Type B pancreatic cell (in vitro differentiated cells): Measurements from ENCODE around the gene DDX1. TPM values are rescaled to one million over a fixed set of nuclear protein-coding genes. Genes with fewer than 3 reads are reported as not detected.

Experiments
- DNase-seq: peaks from one replicate; pipeline ENCODE4 v3.0.0; 2021; ENCODE audit warnings: mixed read lengths; ENCODE audit not compliant: unreplicated experiment; ENCODE audit errors: extremely low spot score
- H3K27ac Mint-ChIP-seq: 2 replicates; pipeline ENCODE4 v1.8.0; 2021; ENCODE audit warnings: mild to moderate bottlenecking, mixed read lengths
- H3K27me3 Mint-ChIP-seq: 2 replicates; pipeline ENCODE4 v1.8.0; 2021; ENCODE audit warnings: mixed read lengths
- H3K36me3 Mint-ChIP-seq: 2 replicates; pipeline ENCODE4 v1.8.0; 2021; ENCODE audit warnings: mixed read lengths
- H3K4me1 Mint-ChIP-seq: one replicate; pipeline ENCODE4 v1.8.0; 2021; ENCODE audit warnings: mixed read lengths; ENCODE audit not compliant: unreplicated experiment
- H3K4me3 Mint-ChIP-seq: 2 replicates; pipeline ENCODE4 v1.8.0; 2021; ENCODE audit warnings: mild to moderate bottlenecking, mixed read lengths
- H3K9me3 Mint-ChIP-seq: 2 replicates; pipeline ENCODE4 v1.8.0; 2021; ENCODE audit warnings: mixed read lengths
- total RNA-seq: library from RNA; stranded (reverse); gene quantifications from 2 replicates; pipeline ENCODE4 v1.2.1, GENCODE V29; 2021; ENCODE audit warnings: low replicate concordance
- TF ChIP-seq, protein P1 (sequence below): fragments of 200-600 bp; sonication (generic); conservative IDR thresholded peaks from 2 replicates; pipeline ENCODE4 v1.5.0; 2021; ENCODE audit warnings: antibody characterized with exemption, mild to moderate bottlenecking

The DDX1 gene
- total RNA-seq, 1 donor from 2014 or later = 111 TPM

DNA sequence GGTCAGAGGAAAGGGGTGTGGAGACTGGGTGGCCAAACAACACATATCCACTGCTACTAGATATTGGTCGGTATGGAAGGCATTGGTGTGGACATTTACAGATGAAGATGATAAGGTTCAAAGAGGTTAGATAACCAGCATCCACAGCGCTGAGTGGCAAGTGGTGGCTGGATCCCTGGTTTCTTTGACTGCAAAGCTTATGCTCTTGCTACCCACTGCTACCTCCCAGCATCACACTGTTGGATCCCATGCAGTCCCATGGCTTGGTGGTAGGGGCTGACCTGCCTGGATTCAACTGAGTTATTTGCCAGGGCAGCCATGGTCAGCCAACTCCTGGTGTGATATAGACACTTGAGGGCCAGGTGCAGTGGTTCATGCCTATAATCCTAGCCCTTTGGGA, 53.6 kb downstream of the DDX1 start:
- H3K9me3 Mint-ChIP-seq = peaks cover 15% of the 10 kb centered on the region
- H3K4me1 Mint-ChIP-seq = peaks cover 19% of the 10 kb centered on the region
- TF ChIP-seq, protein P1, sequence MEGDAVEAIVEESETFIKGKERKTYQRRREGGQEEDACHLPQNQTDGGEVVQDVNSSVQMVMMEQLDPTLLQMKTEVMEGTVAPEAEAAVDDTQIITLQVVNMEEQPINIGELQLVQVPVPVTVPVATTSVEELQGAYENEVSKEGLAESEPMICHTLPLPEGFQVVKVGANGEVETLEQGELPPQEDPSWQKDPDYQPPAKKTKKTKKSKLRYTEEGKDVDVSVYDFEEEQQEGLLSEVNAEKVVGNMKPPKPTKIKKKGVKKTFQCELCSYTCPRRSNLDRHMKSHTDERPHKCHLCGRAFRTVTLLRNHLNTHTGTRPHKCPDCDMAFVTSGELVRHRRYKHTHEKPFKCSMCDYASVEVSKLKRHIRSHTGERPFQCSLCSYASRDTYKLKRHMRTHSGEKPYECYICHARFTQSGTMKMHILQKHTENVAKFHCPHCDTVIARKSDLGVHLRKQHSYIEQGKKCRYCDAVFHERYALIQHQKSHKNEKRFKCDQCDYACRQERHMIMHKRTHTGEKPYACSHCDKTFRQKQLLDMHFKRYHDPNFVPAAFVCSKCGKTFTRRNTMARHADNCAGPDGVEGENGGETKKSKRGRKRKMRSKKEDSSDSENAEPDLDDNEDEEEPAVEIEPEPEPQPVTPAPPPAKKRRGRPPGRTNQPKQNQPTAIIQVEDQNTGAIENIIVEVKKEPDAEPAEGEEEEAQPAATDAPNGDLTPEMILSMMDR = no peak
- no peak overlapping the region for H3K27ac Mint-ChIP-seq
- no peak overlapping the region for H3K4me3 Mint-ChIP-seq
- peaks cover 19% of the 10 kb centered on the region for H3K36me3 Mint-ChIP-seq
- no peak for DNase-seq
- H3K27me3 Mint-ChIP-seq = peaks cover 4% of the 10 kb centered on the region

DNA sequence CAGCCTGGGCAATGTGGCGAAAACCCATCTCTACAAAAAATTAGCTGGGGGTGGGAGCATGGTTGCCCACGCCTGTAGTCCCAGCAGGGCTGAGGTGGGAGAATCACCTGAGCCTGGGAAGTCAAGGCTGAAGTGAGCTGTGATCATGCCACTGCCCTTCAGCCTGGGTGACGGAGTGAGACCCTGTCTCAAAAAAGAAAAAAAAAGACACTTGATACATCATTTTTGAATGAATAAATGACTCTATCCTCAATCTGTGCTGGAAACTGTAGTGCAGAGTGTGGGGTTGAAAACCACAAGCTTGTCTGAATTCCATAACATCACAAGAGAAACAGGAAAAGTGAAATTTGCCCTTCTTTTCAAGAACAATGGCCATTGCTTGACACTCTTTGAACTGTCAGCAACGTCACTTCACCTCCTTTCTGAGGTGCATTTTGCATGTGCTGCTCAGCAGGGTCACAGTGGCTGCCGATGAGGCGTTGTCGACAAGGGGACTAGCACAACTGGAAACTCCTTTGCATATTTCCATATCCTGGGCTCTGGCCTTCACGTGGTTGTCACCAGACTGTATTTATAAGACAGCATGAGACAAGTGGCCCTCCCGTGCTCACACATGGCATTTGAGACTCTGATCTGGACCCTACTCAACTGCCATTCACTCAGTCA, 54.2 kb downstream of the DDX1 start:
- H3K27ac Mint-ChIP-seq = no peak overlapping the region
- H3K36me3 Mint-ChIP-seq = peaks cover 15% of the 10 kb centered on the region
- no peak overlapping the region for H3K4me3 Mint-ChIP-seq
- no peak for DNase-seq
- TF ChIP-seq, protein P1 = no peak
- H3K9me3 Mint-ChIP-seq = peaks cover 12% of the 10 kb centered on the region
- peaks cover 23% of the 10 kb centered on the region for H3K4me1 Mint-ChIP-seq
- peaks cover 4% of the 10 kb centered on the region for H3K27me3 Mint-ChIP-seq

DNA sequence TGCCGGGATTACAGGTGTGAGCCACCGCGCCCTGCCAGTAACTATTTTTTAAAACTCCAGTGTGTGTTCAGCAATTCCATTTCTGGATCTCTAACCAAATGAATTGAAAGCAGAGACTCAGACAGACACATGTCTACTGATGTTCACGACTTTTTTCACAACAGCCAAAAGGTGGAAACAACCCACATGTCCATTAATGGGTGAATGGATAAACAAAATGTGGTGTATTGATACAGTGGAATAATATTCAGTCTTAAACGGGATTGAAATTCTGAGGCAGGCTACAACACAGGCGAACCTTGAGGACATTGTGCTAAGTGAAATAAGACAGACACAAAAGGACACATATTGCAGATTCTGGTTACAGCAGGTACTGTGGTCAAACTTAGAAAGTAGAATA, 55.0 kb downstream of the DDX1 start:
- no peak overlapping the region for H3K27ac Mint-ChIP-seq
- peaks cover 4% of the 10 kb centered on the region for H3K27me3 Mint-ChIP-seq
- peaks cover 23% of the 10 kb centered on the region for H3K4me1 Mint-ChIP-seq
- peaks cover 7% of the 10 kb centered on the region for H3K36me3 Mint-ChIP-seq
- no peak overlapping the region for H3K4me3 Mint-ChIP-seq
- no peak for DNase-seq
- H3K9me3 Mint-ChIP-seq = peaks cover 4% of the 10 kb centered on the region
- TF ChIP-seq, protein P1 = no peak

DNA sequence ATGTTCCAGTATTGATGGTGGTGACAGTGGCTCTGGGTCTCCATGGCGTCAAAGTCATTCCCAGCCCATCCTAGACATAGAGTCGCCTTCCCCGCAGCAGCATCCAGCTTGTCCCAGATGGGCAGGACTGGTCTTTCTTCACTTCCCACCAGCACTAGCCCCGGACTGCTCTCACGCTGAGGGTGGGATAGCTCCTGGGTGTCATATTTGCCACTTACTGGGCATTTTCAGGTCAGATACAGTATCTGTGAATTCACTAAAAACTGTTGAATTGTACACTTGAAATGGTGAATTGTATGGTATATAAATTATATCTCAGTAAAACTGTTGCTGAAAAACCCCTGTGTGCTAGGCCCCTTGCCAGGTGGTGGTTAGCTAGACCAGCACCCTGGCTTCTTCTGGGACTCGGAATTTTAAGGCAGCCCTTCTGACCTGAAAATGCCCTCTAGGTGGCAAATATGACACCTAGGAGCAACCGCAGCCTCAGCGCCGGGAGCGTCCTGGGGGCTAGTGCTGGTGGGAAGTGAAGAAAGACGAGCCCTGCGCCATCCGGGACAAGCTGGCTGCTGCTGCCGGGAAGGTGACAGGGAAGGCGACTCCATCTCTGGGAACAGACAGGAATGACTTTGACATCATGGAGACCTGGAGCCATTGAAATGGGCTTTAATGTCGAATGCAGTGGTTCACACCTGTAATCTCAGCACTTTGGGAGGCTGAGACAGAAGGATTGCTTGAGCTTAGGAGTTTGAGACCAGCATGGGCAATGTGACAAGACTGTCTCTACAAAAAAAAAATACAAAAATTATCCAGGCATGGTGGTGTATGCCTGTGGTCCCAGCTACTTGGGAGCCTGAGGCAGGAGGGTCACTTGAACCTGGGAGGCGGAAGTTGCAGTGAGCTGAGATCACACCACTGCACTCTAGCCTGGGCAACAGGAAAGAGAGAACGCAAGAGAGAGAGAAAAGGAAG, 56.2 kb downstream of the DDX1 start:
- H3K9me3 Mint-ChIP-seq = no peaks in the 10 kb centered on the region
- TF ChIP-seq, protein P1 = no peak
- H3K27me3 Mint-ChIP-seq = peaks cover 4% of the 10 kb centered on the region
- H3K36me3 Mint-ChIP-seq = peaks cover 3% of the 10 kb centered on the region
- no peak for DNase-seq
- peaks cover 25% of the 10 kb centered on the region for H3K4me1 Mint-ChIP-seq
- H3K27ac Mint-ChIP-seq = no peak overlapping the region
- H3K4me3 Mint-ChIP-seq = no peak overlapping the region

DNA sequence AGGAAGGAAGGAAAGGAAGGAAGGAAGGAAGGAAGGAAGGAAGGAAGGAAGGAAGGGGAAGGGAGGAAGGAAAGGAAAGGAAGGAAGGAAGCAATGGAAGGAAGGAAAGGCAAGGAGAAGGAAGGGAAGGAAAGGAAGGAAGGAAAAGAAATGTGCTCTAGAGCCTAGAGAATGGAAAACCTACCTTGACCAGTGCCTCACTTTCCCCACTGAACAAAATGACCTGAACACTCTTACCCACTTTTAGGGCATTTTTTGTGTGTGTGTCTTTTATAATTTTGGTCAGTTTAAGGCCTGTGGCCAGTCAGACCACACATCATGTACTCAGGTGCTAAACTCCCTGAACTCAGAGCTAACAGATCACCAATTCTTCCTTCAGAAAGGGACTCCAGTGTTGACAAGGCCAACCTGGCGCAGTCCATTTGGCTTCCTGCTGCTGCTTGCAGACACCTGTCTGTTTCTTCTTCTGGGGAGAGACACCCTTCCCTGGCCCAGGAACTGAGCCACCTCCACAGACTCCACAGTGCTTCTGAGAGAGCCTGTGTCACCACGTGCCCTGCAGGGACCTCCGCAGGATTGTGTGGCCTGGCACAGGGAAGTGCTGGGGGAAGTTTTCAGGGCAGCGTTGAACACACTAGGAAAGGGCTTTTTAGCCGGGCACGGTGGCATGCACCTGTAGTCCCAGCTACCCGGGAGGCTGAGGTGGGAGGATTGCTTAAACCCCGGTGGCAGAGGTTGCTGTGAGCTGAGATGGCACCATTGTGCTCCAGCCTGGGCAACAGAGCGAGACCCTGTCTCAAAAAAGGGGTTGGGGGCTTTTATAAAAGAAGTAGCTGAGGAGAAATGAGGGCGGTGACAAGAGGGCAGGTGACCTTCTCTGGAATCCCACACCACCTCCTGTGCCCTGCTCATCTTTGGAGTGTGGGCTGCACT, 57.2 kb downstream of the DDX1 start:
- TF ChIP-seq, protein P1 = no peak
- Mint-ChIP-seq H3K9me3 (no peaks in the 10 kb centered on the region), H3K36me3 (peaks cover 3% of the 10 kb centered on the region), H3K27ac (no peak overlapping the region), H3K4me1 (peaks cover 29% of the 10 kb centered on the region), H3K27me3 (peaks cover 4% of the 10 kb centered on the region), H3K4me3 (no peak overlapping the region)
- no peak for DNase-seq
